ENCODE measurements around the gene KLHDC1.

DNA sequence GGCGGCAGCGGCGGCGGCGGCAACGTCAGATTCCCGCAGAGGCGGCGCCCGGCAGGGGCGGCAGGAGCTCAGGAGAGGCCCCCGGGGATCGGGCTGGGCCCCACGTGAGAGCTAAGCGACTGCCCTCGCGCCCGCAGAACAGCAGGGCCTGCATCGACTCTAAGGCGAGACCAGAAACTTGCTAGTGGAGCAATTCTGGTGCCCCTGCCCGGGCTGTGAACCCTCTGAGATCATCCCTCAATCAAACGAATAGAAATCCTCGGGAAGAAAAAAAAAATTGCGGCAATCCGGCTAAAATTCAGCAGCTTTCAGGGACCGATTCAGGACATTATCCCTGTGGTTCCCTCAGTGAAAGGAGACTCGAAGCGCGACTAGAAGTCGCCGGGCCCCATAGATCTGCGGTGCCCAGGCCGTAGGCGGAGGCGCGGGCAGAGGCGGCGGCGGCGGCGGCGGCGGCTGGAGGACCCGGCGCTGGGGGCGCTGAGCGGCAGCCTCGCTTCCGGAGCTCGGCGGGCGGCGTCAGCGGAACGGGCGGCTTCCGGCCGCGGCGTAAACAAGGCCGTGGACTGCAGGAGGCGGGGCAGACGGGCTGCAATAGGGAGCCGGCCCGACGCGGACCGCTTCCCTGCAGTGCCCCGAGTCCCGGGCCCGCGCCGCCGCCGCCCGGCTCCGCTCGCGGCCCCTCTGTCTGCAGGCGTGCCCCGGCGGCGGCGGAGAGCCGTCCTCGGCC lies 74.8 kb downstream of the KLHDC1 start, which contains the start of gene KLHDC2:
- TF ChIP-seq CTCF (IDR thresholded peaks at IDR 0.05; ENCODE audit: insufficient read depth, low read length, poor library complexity, severe bottlenecking) (peak; percentile 38), EZH2phosphoT487 (conservative IDR thresholded peaks at IDR 0.05; ENCODE audit: low read length) (no peak)
